ENCODE results near the gene PTP4A2. TPM values are rescaled to one million over a fixed set of nuclear protein-coding genes. Genes with fewer than 3 reads are reported as not detected.
"Not testable (repeated sequence)": the region's sequence is repeated elsewhere in the genome, so short reads cannot be mapped to it uniquely, and the experiment has no call there.

Gene PTP4A2
- polyA plus RNA-seq, 1 donor = 205 TPM

DNA sequence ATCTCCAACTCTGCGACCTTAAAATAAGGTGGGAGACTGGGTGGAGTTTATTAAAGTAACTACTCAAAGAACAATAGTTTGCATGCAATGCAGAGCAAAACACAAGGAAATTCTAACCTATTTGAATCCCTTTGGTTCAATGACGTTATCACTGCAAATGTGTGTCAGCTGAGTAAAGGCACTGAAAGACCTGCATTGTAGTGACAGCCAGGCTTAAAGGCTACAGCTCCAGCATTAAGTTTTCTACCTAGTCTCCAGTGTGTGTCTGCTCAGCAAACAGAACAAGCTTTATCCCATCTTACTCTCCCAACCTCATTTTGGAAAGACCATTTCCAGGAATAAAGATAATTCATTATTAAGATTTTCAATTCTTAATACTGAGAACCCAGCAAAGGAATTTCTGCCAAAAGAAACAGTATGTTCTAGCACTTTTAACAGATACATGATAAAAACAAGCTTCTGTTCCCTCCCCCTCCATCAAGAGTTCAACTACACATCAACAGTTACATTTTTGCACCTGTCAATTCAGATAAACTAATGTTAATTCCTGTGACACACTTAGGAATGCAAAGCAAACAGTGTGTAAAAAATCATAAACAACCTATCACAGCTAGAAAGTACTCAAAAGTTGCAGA, 14.2 kb downstream of the PTP4A2 start:
- no peak for DNase-seq

GRCh38 chr1:31920956-31921355, 17.2 kb downstream of the PTP4A2 start:
- DNase-seq = no peak

- no peak for DNase-seq
Measured at GRCh38 chr1:31919591-31919990, 18.6 kb downstream of the PTP4A2 start.

DNA sequence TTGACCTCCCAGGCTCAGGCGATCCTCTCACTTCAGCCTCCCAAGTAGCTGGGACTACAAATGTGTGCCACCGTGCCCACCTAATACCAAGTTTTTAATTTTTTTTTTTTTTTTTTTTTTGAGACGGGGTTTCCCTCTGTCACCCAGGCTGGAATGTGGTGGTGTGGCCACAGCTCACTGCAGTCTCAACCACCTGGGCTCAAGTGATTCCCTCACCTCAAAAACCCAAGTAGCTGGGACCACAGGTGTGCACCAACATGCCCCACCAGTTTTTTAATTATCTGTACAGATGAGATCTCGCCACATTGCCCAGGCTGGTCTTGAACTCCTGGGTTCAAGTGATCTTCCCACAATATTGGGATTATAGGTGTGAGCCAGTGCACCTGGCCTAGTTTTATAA, 22.7 kb downstream of the PTP4A2 start:
- no peak for DNase-seq

DNA sequence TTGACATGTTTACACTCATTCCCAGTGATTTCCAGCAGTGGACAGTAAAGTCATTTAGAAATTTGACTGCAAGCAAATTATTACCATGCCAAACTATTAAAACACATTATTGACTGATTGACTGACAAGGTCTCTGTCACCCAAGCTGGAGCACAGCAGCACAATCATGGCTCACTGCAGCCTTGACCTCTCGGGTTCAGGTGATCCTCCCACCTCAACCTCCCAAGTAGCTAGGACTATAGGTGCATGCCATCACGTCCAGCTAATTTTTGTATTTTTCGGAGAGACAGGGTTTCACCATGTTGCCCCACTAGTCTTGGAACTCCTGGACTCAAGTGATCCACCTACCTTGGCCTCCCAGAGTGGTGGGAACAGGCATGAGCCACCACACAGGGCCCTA, 24.2 kb downstream of the PTP4A2 start:
- DNase-seq = no peak

GRCh38 chr1:31912839-31913239, 25.3 kb downstream of the PTP4A2 start:
- DNase-seq = no peak

- no peak for DNase-seq
Measured at GRCh38 chr1:31911994-31912780, 26.0 kb downstream of the PTP4A2 start.

DNA sequence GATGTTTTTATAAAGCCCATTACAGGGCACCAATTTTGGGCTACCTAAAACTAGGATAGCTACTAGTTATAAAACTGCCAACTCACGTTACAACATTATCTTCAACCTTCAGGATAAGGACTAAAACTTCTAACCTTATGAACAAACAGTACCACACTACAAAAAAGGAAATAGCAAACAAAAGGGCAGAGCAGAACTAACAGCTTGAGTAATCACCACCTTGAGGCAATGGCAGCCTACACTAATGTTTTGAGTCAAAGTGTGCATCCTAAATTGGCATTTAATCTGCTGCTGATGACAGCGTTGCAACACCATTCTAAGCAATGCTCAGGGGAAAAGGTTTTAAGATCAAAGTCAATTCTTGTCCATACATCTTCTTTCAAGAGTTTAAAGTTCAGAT, 27.2 kb downstream of the PTP4A2 start:
- DNase-seq = no peak

DNA sequence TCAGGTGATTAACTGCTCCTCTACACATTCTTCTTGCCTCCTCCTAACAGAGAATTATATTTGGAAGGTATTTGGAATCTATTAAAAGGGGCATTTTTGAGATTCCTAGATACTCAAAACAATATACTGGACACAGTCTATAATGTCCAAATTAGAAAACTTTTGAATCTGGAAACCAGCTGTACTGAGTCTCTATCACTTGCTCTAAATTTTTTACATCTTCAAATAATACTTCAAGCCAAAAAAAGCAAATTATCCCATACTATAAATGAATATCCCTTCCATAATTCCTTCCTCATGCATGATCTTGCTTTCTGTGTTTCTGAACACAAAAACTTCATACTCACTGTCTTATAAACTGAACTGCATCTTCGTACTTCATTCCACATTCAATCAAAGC, 28.5 kb downstream of the PTP4A2 start:
- no peak for DNase-seq

DNA sequence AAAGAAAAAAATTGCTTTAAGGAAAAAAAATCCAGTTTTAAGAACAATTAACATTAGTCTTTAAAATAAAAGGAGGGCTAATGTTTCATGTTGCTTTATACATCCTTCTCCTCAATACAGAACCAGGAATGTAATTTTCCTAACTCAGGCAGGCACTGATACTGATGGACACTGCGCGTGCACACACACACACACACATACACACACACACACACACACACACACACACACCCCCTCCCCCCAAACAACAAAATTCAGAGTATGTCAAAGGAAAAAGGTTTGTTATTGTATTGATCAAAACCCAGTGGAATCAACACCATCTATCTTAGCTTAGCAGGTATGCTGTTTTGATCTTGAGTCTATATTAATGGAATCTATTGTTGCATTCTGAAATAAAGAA, 31.6 kb downstream of the PTP4A2 start:
- no peak for DNase-seq

- DNase-seq = no peak
Measured at GRCh38 chr1:31905681-31906080, 32.5 kb downstream of the PTP4A2 start.

DNA sequence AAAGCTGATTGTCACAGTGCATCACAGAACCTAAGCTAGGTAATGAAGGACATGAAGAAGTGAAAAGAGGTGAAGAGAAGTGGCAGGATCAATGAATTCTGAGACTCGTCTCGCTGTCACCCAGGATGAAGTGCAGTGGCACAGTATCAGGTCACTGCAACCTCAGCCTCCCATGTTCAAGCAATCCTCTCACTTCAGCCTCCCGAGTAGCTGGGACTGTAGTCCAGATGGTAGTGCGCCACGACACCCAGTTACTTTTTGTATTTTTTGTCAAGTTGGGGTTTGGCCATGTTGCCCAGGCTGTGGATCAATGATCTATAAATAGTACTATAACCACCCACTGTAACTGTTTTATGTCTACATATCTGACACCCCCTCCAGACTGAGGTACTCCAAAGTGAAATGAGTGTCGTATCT, 33.1 kb downstream of the PTP4A2 start:
- no peak for DNase-seq

DNA sequence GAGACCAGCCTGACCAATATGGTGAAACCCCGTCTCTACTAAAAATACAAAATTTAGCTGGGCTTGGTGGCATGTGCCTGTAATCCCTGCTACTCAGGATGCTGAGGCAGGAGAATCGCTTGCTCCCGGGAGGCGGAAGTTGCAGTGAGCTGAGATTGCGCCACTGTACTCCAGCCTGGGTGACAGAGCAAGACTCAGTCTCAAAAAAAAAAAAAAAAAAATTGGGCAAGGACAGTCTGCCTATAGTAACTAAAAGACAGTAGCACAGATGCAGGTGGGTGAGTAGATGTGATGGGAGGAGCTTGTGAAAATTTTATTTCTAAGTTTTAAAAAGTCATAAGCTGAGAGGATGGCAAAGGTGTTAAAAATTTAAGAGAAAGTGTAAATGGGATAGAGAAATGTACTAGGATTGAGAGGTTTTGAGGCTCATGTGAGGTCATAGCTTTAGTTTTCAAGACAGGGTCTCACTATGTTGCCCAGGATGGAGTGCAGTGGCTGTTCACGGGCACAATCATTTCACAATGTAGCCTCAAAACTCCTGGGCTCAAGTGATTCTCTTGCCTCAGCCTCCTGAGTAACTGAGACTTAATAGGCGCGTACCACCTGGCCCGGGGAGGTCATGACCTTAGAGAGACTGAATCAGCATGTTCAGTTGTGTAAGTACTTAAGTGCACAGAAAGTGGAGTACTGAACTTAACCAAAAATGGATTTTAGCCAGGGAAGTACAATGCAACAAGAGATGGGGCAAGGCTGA, 33.7 kb downstream of the PTP4A2 start:
- no peak for DNase-seq

DNA sequence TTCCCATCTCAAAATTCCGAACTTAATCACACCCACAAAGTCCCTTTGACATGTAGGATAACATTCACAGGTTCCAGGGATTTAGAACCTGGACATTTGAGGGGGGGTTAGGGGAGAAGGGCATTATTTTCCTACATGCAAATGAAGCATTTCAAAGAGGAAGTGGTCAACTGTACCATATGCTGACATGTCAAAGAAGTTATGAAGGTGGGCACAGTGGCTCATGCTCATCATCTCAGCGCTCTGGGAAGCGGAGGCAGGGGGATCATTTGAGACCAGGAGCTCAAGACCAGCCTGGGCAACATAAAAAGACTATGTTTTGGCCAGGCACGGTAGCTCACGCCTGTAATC, 35.7 kb downstream of the PTP4A2 start:
- no peak for DNase-seq

DNA sequence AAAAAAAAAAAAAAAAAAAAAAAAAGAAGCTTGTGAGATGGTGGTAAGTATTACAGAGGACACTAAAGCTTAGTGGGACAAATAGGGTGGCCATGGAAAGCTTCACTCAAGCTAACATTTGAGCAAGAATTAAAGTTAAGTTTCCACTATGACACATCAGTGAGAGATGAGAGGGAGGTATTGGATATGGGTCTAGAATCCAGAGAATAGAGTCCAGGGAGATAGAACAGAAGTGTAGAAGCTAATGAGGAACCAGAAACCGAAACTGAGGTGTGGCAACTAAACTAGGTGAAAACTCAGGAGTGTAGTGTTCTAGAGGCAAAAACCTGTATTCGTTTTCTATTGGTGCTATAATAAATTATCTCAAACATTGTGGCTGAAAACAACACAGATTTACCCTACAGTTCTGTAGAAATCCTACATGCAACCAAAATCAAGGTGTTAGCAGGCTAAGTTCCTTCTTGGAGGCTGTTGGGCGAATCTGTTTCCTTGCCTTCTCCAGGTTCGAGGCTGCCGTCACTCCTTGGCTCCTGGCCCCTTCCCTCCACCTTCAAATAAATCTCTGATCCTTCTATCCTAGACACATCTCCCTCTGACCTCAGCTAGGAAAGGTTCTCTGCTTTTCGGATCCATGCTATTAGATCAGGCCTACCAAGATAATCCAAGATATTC, 36.2 kb downstream of the PTP4A2 start:
- DNase-seq = no peak

DNA sequence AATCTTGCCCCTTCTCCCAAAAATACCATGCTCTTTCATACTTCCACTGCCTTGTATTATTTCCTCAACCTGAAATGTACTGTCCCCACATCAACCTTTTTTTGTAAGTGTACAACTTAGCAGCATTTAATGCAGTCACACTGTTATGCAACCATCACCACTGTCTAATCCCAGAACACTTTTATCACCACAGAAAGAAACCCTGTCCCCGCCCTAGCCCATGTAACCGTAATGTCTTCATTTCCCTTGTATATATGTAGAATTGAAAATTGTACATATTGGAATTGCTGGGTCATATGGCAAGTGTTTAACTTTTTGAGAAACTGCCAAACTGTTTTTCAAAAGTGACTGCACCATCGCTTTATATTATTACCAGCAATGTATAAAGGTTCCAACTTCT, 37.4 kb downstream of the PTP4A2 start:
- no peak for DNase-seq

- DNase-seq = no peak
Measured at GRCh38 chr1:31897526-31898100, 40.6 kb downstream of the PTP4A2 start.

GRCh38 chr1:31895474-31896198, 42.5 kb downstream of the PTP4A2 start:
- not testable (repeated sequence) for DNase-seq

GRCh38 chr1:31891280-31891679, 46.9 kb downstream of the PTP4A2 start:
- no peak for DNase-seq

- no peak for DNase-seq
Measured at GRCh38 chr1:31888291-31888690, 49.9 kb downstream of the PTP4A2 start.

- no peak for DNase-seq
Measured at GRCh38 chr1:31886866-31887265, 51.3 kb downstream of the PTP4A2 start.

DNA sequence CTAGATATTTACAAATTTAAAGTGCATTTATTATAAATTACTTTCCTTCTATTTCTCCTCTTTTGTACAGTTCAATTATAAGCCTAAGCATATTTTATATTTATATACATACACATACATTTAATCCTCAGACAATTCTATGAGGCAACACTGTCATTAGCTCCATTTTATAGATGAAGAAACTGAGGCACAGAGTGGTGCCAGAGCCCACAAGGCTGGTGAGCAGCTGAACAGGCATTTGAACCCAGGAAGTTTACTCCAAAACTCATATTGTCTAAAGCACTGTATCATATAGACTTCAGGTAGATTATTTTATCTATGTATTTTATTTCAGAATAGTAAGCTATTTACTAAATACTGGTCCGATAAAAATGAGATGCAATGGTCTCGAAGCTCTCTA, 52.3 kb downstream of the PTP4A2 start:
- DNase-seq = no peak

Measured in hindlimb muscle (tissue), 1 donor.